Esophagus squamous epithelium (tissue), 4 donors: ENCODE measurements around the gene MT1F.

Source experiments
- POLR2A ChIP-seq, 4 donors: fragments of 450-650 bp; IDR thresholded peaks; one replicate each; pipeline ENCODE4 v1.6.1; 2017; ENCODE audit warnings: antibody characterized with exemption in 4 of 4, mild to moderate bottlenecking in 4 of 4, moderate library complexity in 3 of 4
- TF ChIP-seq, protein P1 (sequence below), 6 experiments: fragments of 450-650 bp in 4 of 6; fragments of 200-600 bp in 2 of 6; sonication (generic) in 2 of 6; IDR thresholded peaks; one replicate each; pipeline ENCODE4 v1.5.1; 2016 to 2019; ENCODE audit warnings: antibody characterized with exemption in 6 of 6, mild to moderate bottlenecking in 4 of 6, moderate library complexity in 4 of 6

DNA sequence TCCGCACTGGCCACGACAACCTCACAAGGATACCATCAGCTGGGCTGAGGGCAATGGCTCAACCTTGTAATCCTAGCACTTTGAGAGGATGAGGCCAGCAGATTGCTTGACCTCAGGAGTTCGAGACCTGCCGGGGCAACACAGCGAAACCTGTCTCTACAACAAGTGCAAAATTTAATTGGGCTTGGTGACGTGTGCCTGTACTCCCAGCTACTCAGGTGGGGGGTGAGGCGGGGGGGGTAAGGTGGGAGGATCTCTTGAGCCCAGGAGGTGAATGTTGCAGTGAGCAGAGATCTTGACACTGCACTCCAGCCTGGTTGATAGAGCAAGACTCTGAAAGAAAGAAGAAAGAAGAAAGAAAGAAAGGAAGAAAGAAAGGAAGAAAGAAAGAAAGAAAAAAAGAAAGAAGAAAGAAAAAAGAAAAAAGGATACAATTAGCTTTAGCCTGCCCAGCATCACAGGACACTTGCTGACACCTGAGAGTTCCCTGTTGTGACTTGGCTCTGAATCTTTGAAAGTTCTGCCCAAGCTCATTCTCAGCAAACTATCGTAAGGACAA lies 37.3 kb upstream of the MT1F start:
- TF ChIP-seq, protein P1, sequence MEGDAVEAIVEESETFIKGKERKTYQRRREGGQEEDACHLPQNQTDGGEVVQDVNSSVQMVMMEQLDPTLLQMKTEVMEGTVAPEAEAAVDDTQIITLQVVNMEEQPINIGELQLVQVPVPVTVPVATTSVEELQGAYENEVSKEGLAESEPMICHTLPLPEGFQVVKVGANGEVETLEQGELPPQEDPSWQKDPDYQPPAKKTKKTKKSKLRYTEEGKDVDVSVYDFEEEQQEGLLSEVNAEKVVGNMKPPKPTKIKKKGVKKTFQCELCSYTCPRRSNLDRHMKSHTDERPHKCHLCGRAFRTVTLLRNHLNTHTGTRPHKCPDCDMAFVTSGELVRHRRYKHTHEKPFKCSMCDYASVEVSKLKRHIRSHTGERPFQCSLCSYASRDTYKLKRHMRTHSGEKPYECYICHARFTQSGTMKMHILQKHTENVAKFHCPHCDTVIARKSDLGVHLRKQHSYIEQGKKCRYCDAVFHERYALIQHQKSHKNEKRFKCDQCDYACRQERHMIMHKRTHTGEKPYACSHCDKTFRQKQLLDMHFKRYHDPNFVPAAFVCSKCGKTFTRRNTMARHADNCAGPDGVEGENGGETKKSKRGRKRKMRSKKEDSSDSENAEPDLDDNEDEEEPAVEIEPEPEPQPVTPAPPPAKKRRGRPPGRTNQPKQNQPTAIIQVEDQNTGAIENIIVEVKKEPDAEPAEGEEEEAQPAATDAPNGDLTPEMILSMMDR (IDR thresholded peaks at IDR 0.05): no peak
- no peak for TF ChIP-seq POLR2A (IDR thresholded peaks at IDR 0.05)
